NCI-H1092 (cell line): Measurements from ENCODE around the gene MMS19.
A peak's percentile ranks its signal among the peaks of the same experiment; 100 is the strongest.

Experiments used
- DNase-seq: peaks from one replicate; lab custom pipeline; 2025; lab: John Stamatoyannopoulos, UW

Gene MMS19

DNA sequence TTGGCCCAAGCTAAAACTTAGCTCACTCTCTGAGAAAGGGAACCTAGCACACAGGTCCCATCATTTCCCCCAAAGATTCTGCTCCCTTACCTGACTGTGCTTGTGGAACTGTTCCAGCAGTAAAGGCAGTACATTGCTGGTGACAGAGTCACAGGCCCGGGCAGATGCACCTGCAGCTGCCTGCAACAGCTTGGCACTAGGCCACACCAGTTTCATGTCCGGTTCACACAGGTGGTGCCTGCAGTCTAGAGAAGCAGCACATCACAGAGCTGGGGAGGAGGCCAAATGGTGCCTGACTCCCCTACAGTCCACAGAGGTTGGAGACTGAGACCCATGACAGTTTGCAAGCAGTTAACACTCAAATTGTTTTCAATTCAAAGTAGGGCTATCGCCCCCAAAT is 30.1 kb downstream of the MMS19 start:
- no peak for DNase-seq

DNA sequence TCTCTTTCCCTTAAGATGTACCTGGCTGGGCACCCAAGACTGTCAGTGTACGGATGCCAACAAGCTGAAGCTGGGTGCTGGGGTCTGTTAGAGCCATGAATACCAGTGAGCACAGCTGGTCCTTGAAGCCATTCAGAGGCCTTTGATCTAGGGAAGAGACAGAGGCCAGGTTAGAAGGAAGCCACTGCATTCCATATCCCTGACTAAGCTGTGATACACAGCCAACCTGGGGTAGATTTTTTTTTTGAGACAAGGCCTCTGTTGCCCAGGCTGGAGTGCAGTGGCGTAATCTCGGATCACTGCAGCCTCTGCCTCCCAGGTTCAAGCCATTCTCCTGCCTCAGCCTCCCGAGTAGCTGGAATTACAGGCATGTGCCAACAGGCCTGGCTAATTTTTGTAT is 31.5 kb downstream of the MMS19 start:
- DNase-seq, result no peak

DNA sequence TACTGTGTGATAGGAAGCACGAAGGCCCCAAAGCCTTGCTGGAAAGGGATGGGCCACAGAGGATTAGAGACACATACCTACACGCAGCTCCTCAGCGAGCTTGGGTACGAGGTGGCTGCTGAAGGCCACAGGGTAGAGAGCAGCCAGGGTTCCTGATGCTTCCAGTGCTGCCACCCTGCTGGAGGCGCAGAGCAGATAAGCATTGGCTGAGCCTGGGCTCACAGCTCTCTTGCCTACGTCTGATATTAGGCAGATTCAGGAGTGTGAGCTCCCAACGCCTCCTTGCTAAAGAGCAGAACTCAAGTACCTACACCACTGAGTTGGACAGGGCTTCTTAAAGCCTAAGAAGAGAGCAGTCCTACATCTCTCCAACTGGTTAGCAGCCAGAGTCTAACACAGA is 32.2 kb downstream of the MMS19 start:
- no peak for DNase-seq

DNA sequence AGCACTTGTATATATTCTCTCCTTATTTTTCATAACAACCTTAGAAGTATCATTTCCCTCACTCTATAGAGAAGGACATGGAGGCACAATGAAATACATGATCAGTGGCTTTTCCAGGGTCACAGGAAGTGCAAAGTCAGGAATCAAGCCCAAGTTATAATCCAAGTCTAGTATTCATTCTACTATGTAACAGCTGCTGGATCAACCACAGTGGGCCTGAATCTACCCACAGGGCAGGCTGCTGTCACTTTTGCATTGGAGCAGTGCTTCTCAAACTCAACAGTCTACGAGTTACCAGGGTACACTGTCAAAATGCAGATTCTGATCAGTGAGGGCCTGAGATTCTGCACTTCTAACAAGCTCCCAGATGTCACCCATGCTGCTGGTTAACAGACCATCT is 34.0 kb downstream of the MMS19 start:
- no peak for DNase-seq

DNA sequence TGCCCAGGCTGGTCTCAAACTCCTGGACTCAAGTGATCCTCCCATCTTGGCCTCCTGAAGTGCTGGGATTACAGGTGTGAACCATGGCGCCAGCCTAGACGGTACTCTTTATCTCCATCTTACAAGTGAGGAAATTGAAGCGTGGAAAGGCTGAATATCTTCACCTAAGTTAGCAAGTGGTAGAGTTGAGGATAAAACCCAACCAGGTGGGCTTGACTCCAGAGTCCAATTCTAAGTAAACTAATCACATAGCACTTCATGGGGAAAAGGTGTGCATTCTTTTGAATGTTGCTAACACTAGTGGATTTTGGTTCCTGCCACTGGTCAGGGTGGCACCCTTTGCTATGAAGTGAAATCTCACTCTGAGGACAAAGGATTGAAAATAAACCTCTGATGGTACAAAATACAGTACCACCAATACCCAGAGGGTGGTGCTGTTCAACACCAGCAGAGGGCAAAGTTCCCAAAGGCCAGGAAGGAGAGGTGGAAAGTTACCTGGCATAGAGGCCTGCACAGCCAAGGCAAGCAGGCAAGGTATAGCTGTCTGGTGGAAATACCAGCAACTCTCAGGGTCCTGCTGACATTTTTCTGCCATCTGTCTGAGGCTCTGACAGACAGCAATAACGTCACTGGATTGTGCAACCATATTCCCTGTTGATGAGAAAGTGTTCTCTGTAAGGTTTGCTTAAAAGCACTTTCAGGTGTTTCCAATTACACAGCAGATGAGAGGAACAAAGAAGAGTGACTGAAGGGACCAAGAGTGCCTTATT is 34.7 kb downstream of the MMS19 start:
- peak; percentile 4 for DNase-seq

DNA sequence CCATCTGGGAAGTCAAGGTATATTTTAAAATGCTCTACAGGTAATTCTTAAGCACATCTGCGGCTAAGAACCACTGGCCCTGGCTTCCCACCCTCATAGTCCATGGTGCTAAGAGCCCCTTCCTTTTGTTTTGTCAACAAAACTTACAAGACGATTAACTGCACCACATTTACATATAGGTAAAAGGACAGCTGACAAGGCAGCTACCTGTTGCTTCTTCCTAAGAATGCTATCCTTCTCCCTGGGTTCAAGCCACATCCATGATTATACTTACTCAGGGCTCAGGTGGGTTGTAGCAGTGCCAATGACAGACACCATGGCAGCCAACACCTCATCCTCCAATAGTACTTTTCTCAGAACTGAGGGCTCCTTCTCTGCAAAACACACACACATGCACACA is 35.9 kb downstream of the MMS19 start:
- no peak for DNase-seq

DNA sequence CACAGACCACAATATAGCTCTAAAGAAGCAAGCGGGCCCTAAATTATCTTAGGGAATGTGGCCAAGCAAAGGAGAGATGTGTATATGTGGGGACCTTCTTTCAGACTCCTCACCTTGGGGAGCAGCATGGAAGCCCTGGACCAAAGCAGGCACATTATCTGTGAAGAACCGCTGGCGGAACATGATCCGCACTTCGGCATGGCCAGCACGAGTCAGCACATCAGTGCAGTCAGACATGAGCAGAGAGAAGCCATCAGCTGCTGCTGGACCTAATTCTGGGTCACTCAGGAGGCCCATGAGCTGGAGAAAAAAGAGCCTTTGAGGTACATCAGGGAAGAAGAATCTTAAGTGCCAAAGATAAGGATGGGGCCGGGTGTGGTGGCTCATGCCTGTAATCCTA is 38.3 kb downstream of the MMS19 start:
- DNase-seq, result no peak

DNA sequence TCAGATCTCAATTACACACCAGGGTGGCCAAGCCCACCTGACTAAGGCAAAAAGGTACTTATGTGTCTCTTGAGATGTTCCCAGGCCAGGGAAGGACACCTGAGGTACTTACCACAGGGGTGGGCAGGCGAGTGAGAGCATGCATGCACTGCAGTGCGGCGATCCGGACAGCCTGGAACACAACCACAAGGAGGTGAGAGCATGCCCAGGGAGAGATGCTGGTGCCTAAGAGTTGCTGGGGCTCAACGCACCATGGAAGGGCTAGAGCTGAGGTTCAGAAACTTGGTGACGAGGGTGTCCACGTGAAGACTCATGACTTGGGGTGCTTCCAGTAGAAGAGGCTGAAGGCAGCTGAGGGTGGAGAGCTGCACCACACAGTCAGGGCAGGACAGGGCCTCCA is 39.1 kb downstream of the MMS19 start:
- DNase-seq, result no peak

DNA sequence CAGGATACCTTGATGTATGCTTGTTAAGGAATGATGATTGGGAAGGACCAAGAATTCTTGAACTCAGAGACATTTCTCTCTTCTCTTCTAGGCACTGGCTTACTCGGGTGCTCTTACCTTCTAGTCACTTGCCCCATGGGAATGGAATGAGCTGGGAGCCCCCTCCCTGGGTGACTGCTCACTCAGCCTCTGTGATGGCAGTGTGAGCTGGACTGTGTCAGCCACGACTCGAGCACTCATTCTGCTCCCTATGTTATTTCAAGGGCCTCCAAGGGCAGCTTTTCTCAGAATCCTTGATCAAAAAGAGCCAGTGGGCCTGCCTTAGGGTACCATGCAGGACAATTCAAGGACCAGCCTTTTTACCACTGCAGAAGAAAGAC is 41.5 kb downstream of the MMS19 start:
- DNase-seq, result no peak

DNA sequence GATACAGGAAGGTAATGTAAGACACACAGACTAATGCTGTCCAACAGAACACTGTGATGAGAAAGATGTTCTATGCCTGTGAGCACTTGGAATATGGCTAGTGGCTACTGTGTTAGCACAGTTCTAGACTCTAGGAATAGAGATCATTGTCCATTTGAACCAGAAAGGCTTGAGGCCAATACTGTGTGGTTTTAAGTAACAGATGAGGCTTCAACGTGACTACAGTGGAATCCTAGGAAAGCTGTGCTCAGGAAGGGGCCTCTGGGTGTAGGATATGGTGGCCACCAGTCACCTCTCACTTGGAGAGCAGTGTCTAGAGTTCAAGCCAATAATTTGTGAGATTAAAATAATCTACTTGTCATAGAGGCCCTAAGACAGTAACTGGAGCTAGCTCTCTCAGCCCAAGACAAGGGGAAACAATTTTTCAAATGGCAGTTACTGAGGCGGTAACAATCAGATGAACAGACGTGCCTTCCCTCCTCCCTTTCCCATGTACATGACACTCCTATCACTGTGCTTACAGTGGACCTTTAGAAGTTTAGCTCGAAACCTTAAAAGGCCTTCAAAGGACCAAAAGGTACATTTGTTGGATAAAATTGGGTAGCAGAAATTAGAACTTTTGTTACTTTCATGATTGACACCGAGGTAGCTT is 42.1 kb downstream of the MMS19 start:
- DNase-seq, result no peak

DNA sequence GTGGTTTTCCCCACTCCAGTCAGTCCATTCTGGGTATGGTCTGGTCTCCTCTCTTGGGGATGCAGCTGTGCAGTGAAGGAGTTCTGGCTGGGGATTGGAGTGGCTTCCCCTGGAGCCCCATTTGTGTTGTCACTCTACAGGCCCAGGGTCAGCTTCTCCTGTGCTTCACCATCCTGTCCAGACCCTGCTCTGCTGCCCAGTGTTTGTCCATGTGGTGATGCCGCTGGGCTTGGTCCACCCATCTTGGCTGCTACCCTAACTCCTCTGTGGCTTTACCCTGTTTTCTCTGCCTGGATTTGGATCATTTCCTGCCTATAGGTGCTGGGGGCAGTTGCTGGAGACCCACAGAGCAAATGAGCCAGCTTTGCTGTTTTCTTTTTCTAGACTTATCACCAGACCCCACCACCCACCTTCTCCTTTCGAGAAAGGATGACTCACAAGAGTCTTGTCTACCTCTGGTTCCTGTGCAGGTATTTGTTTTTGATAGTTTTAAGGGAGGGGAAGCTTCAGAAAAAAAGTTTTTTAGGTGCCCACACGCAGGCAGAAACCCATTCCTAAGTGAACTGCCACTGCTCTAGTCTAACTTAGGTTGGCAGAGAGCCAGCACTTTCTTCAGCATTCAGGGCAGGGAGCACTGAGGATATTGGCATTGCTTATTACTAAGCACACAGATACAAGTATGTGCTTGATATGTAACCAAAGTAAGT is 43.7 kb downstream of the MMS19 start:
- DNase-seq, result no peak

DNA sequence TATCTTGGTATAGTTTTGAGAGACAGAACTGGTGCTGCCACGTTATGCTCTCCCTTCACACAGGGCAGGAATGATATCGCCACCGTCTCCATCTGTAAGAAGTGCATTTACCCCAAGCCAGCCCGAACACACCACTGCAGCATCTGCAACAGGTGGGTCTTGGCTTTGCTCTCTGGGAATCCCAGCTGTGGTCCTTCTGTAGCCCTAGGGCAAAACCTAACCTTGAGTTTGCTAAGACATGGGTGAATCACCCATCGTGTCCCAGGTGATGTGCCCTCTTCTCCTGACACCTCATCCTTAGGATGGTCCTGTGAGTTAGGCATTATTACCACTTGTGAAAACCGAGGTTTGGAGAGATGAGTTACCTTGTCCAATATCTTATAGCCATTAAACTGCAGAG is 45.9 kb downstream of the MMS19 start:
- DNase-seq, result no peak

DNA sequence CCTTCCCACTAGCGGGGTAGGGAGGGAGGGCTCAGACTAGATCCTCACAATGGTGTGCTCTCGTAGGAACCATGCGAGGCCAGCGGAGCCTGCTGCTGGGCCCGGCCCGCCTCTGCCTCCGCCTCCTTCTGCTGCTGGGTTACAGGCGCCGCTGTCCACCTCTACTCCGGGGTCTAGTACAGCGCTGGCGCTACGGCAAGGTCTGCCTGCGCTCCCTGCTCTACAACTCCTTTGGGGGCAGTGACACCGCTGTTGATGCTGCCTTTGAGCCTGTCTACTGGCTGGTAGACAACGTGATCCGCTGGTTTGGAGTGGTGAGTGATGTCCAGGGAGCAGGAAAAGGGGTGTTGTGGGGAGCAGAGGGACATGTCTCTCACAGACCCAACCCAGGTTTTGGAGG is 46.6 kb downstream of the MMS19 start:
- no peak for DNase-seq

DNA sequence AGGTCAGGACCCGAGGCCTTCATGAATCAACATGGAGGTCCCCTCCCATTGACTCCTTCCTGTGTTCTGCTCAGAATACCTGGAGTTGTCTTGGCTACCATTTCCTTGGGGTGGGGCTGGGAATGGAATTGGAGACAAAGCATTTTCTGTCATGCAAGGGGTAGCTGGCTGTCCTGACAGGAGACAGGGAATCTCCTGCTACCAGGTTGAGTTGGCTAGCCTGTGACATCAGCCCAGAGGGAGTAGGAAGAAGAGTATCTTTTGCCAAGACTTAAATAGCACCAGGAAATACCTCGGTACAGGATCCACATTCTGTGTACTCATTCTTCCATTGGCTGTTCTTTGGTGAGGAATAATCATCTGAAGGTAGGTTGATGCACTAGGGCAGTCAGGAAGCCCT is 47.4 kb downstream of the MMS19 start:
- DNase-seq, result no peak

DNA sequence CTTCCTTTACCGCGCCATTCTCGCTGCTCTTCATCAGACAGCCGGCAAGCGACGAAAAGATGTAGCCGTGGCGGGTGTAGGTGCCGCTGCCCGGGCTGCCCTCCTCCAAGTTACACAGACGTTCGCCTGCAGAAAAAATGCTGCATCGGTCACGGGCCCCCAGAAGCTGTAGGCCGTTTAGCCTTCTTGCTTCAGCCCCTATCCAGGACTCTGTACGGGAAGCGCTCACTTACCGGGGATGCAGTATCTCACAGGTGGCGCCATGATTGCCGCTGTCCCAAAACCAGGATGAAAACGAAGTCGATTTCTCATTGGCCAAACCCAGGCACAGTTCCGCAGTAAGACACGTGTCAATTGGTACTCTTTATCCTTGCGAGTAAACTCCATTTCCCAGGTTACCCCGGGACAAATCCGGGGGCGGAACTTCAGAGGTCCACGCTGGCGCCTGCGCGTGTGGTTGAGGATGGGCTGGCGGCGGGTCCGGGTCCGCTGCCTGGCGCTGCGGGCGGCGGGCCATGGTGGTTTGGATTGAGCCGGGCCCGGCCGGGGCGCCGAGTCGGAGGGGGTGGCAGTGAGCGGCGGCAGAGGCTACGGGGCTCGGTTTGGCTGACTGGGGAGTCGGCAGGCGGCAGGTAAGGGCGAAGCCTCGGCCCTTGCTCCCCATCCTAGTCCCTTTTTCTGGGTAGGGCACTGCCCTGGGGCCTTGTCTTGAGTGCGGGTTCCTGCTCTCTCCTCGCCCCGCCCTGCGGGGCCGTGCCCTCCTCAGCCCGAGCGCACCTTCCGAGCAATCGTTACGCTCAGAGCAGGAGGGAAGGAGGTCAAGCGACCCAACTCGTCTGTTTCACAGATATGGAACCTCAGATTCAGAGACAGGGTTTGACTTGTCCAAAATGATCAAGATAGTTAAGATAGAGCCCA is 52.2 kb downstream of the MMS19 start, which contains the start of the genes EXOSC1 and ZDHHC16:
TSS of gene EXOSC1 (minus strand) at position 285 of the 918 bp plus-strand sequence. CDS start at position 264, 21 bp downstream.
TSS of gene ZDHHC16 (plus strand) at position 454 of the 918 bp plus-strand sequence. CDS start 5,501 bp downstream, outside the sequence.
- DNase-seq, result peak; percentile 84

DNA sequence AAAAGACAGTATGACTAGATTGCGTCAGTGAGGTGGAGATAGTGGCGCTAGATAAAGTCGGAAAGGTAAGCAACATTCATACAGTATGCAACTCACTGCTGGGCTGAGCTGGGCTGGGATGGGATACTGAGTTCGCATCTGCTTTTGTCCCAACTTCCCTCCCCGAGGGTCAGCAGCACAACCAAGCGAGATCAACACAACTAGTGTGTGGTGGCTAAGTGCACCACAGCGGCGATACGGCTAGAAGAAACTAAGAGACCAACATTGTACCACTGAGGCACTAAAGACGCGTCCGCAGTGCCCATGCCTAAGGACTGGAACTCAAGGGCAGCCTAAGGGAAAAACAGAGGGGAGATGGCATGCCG is 52.9 kb downstream of the MMS19 start:
- no peak for DNase-seq

DNA sequence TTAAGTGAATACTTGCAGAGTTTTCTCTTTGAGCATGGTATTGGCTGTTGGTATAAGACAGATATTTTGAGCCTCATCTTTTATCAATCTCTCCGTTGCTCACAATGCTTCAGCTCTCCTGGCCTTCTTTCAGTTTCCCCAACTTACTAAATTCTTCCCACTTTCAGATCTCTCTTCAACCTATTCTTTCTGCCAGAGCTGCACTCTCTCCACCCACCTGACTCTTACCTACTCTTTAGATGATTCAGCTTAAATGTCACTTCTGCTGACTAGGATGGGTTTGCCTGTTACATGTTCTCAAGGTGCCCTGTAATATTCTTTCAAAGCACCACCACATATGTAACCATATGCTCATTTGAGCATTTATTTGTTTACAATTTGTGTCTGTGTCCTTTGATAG is 54.0 kb downstream of the MMS19 start:
- no peak for DNase-seq

DNA sequence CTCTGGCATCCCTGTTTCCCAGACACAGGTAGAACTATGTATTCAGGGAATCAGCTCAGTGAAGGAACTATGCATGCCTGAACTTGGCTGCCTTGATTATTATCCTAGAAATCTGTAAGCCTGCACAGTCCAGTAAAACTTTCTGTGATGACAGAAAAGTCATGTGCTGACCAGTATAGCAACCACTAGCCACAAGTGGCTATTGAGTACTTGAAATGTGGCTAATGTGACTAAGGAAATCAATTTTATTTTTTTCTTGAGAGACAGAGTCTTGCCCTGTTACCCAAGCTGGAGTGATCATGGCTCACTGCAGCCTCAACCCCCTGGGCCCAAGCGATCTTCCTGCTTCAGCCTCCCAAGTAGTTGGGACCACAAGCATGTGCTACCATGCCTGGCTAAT is 55.9 kb downstream of the MMS19 start:
- DNase-seq, result no peak

DNA sequence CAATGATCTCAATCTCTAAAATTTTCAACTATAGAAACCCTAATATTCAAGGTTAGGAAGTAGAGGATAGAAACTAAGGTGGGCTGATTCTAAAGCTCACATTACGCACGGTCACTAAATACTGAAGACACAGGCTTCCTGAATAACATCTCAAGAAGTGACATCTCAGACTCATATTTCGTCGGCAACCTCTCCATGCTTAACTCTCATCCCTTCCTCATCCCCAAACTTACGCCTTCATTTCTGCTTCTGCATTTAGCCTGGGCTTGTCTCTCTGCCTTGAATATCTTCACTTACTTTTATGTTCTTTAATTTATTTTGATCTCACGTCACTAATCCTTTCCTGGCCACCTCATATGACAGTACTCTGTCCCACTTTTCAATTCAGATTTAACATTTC is 63.0 kb downstream of the MMS19 start:
- no peak for DNase-seq

DNA sequence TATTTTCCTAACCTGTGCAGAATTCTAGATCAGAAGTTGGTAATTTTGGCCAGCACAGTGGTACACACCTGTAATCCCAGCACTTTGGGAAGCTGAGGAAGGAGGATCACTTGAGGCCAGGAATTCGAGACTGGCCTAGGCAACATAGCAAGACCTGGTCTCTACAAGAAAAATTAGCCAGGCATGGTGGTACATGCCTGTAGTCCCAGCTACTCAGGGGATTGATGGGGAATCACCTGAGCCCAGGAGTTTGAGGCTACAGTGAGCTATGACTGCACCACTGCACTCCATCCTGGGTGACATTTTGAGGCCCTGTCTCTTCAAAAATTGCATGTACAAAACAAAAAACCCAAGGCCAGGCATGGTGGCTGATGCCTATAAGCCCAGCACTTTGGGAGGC is 63.7 kb downstream of the MMS19 start:
- DNase-seq, result no peak

DNA sequence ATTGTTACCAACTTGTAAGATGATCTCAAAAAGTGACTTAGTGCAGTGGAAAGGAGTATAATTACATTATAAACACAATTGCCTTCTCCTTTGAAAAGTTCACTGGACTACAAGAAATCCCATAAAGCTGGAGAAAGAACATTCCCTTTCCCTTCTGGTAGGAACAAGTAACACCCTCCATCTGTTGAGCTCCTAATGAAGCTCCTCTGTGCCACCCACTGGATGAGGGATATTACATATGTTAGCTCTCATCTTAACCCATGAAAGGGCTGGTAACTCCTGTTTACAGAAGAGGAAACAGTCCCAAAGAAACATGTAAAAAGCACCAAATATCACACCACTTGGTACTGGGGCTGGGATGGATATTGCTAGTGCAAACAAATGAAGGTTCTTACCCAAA is 64.2 kb downstream of the MMS19 start:
- no peak for DNase-seq

DNA sequence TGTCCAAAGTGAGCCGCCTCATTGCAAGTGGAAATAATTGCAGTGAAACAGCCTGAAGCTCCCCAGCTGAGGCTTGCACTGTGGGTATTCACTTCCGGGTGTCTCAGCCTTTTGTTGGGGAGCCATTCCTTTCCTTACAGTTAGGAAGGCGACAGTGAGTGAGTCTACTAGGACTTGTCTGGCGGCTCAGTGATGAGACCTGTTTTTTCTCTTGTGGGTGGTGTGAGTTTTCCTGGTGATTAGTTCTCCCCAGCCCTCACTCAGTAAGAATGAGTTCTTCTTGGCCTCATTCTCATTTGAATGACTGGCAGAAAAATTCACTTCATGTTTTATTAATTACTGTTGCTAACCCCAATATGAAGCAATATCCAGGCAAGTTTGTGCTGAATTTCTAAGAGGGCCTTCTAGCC is 69.6 kb downstream of the MMS19 start:
- DNase-seq, result no peak
